ENCODE data around the gene SORCS1. TPM values are rescaled to one million over a fixed set of nuclear protein-coding genes. Genes with fewer than 3 reads are reported as not detected.

SORCS1 gene
- not detected for total RNA-seq

DNA sequence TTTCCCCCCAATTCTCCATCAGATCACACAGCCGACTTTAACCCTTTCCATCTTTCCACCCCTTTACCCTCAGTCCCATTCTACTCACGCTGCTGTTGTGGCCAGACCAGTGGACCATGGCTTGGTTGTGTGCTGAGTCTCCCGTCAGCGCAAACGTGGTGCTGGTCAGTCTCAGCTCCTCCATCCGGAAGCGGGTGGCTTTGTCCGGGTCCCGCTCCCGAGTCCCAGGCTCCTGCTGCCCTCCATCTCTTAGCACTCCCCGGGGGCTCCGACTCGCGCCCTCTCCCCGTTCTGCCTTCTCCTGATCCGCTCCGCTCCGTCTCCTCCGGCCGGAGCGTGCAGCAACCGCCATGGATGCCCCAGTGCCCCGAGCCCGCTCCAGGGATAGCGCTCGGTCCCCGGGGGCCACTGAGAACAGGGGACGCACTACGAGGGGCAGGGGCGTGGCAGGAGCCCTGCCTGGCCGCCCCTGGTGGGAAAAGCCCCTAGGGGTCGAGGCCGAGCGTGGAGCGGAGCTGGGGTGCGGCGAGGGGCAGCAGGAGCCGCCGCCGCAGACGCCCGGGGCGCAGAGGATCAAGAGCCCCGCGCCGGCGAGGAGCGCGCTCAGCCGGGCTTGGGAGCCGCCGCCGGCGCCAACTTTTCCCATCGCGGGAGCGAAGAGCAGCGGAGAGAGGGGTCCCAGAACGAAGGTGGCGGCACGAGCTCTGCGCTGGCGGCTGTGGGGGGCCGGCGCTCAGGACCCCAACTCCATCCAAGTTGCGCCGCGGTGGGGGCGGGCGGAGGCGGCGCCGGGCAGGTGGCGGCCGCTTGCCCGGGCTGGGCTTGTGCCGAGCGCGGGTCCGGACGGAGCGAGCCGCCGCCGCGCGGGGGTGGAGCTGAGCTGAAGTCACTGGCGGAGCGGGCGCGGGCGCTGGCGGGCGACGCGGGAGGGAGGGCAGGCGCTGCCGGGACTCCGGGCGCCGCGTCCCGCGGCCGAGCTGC, at the start of gene SORCS1:
Gene SORCS1 (minus strand): TSS at position 826 of the 981 bp plus-strand sequence.
- ATAC-seq (no peak), DNase-seq (no peak)
- Mint-ChIP-seq H3K27me3 (peaks cover 19% of the 10 kb centered on the region), H3K4me3 (no peak within 1 kb of the TSS), H3K9me3 (peaks cover 5% of the 10 kb centered on the region), H3K27ac (no peak within 1 kb of the TSS), H3K36me3 (ENCODE audit: low read depth) (no peaks in the 10 kb centered on the region), H3K4me1 (ENCODE audit: low read depth) (peaks cover 2% of the 10 kb centered on the region)
- intact Hi-C loops (cut with micrococcal nuclease), result no loop called here
- CTCF ChIA-PET, result no interaction called here
- POLR2A ChIA-PET, result no interaction called here
- TF ChIP-seq, protein P1, sequence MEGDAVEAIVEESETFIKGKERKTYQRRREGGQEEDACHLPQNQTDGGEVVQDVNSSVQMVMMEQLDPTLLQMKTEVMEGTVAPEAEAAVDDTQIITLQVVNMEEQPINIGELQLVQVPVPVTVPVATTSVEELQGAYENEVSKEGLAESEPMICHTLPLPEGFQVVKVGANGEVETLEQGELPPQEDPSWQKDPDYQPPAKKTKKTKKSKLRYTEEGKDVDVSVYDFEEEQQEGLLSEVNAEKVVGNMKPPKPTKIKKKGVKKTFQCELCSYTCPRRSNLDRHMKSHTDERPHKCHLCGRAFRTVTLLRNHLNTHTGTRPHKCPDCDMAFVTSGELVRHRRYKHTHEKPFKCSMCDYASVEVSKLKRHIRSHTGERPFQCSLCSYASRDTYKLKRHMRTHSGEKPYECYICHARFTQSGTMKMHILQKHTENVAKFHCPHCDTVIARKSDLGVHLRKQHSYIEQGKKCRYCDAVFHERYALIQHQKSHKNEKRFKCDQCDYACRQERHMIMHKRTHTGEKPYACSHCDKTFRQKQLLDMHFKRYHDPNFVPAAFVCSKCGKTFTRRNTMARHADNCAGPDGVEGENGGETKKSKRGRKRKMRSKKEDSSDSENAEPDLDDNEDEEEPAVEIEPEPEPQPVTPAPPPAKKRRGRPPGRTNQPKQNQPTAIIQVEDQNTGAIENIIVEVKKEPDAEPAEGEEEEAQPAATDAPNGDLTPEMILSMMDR (IDR thresholded peaks at IDR 0.05), result no peak

DNA sequence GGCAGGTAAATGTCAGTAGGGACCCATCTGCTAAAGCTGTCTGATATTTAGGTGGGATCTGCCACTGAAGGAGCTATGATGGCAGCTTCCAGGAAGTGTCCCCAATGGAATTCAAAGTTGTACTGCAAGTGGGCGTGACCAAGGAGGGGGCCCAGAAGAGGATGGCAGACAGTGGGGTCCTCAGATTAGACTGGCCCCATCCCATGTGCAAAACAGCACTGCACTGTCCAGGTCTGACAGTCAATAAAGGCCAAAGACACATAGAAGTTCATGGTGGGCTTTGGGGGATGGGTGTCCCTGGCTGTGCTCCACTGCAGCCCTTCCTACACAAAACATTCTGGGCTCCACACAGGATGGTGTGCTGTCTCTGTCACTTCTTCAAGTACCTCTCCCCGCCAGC, 49.8 kb upstream of the SORCS1 start:
- Mint-ChIP-seq H3K27ac (no peak overlapping the region), H3K4me3 (no peak overlapping the region), H3K9me3 (no peaks in the 10 kb centered on the region), H3K27me3 (no peaks in the 10 kb centered on the region), H3K36me3 (ENCODE audit: low read depth) (no peaks in the 10 kb centered on the region), H3K4me1 (ENCODE audit: low read depth) (no peaks in the 10 kb centered on the region)
- DNase-seq, result no peak
- intact Hi-C loops (cut with micrococcal nuclease), result no loop called here
- no peak for ATAC-seq
- POLR2A ChIA-PET, result no interaction called here
- CTCF ChIA-PET, result no interaction called here
- TF ChIP-seq, protein P1 (IDR thresholded peaks at IDR 0.05), result no peak

DNA sequence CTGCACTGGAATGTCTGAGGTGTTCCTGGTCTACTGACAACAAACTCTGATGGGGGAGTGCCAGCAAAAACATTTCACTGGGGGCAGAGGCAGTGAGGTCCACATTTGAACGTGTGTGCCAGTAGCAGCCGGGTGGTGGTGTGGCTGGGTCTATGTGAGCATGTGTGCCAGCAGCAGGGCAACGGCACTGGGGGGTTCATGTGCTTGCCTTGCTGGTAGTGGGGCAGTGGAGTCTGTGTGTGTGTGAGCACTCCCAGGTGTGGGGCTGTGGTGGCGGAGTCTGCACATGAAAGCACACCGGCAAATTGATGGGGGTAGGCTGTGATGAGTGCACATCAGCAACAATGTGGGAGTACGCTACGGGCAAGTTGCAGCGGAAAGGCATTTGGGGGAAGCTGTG, 49.4 kb upstream of the SORCS1 start:
- TF ChIP-seq, protein P1 (IDR thresholded peaks at IDR 0.05), result no peak
- no peak overlapping the region for H3K27ac Mint-ChIP-seq
- no peak overlapping the region for H3K4me3 Mint-ChIP-seq
- no peaks in the 10 kb centered on the region for H3K36me3 Mint-ChIP-seq (ENCODE audit: low read depth)
- DNase-seq (no peak), ATAC-seq (no peak)
- intact Hi-C loops (cut with micrococcal nuclease), result no loop called here
- CTCF ChIA-PET, result no interaction called here
- H3K4me1 Mint-ChIP-seq (ENCODE audit: low read depth), result no peaks in the 10 kb centered on the region
- peaks cover 1% of the 10 kb centered on the region for H3K9me3 Mint-ChIP-seq
- no peaks in the 10 kb centered on the region for H3K27me3 Mint-ChIP-seq
- POLR2A ChIA-PET, result no interaction called here

DNA sequence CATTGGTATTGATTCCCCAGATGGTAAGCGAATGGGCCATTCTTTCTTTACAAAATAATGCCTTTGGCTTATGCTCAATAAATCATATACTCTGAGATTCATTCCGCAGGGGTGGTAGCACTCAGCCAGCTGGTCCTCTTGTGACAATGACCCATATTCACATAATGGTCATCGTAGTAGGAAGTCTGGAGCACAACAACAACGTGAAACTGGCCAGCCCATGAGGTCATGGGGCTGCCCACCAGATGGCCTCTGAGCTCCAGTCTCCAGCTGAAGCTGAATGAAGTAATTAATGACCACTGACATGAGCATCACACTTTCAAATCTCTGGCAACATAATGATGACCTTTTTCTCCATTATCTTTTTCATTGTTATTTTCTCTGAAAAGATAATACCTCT, 42.3 kb upstream of the SORCS1 start:
- ATAC-seq (no peak), DNase-seq (no peak)
- POLR2A ChIA-PET, result no interaction called here
- Mint-ChIP-seq H3K9me3 (peaks cover 6% of the 10 kb centered on the region), H3K4me3 (no peak overlapping the region), H3K36me3 (ENCODE audit: low read depth) (no peaks in the 10 kb centered on the region), H3K4me1 (ENCODE audit: low read depth) (no peaks in the 10 kb centered on the region), H3K27me3 (no peaks in the 10 kb centered on the region), H3K27ac (no peak overlapping the region)
- CTCF ChIA-PET, result no interaction called here
- intact Hi-C loops (cut with micrococcal nuclease), result no loop called here
- TF ChIP-seq, protein P1 (IDR thresholded peaks at IDR 0.05), result no peak

DNA sequence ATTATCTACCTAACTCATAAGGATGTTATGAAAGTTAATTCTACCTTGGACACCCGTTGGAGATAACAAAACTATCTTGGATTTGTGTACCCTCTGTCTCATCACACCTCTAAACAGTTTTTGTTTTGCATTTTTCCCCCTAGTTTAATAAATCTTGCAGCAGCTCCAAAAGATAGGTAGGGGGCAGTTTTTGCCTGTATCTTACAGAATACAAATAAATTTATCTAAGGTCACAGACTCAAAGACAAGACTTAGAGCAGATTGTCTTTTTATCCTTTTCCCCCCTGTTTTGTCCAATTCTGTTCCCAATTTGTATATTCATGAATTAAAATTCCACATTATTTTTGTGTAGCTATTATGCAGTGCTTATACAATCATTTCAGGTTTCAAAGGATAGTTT, 5.0 kb upstream of the SORCS1 start:
- ATAC-seq (no peak), DNase-seq (no peak)
- peaks cover 12% of the 10 kb centered on the region for H3K27me3 Mint-ChIP-seq
- peaks cover 5% of the 10 kb centered on the region for H3K9me3 Mint-ChIP-seq
- TF ChIP-seq, protein P1 (IDR thresholded peaks at IDR 0.05), result no peak
- no peak overlapping the region for H3K4me3 Mint-ChIP-seq
- peaks cover 2% of the 10 kb centered on the region for H3K4me1 Mint-ChIP-seq (ENCODE audit: low read depth)
- intact Hi-C loops (cut with micrococcal nuclease), result no loop called here
- ChIA-PET CTCF (no interaction called here), POLR2A (no interaction called here)
- H3K36me3 Mint-ChIP-seq (ENCODE audit: low read depth), result no peaks in the 10 kb centered on the region
- H3K27ac Mint-ChIP-seq, result no peak overlapping the region

Data from activated CD8-positive, alpha-beta T cell treated with anti-CD3 and anti-CD28 coated beads for 36 hours (primary cell).